ENCODE results near the gene PDCD6IP. TPM values are rescaled to one million over a fixed set of nuclear protein-coding genes. Genes with fewer than 3 reads are reported as not detected.
"Not testable (repeated sequence)": the region's sequence is repeated elsewhere in the genome, so short reads cannot be mapped to it uniquely, and the experiment has no call there.

The PDCD6IP gene
- total RNA-seq, 1 donor from 2014 or later = 135 TPM

- H3K27me3 Mint-ChIP-seq (ENCODE audit: low read depth) = no peaks in the 10 kb centered on the region
- H3K4me3 Mint-ChIP-seq = no peak overlapping the region
- DNase-seq (ENCODE audit: low spot score in 2 of 2, unreplicated experiment in 2 of 2) = no peak
- H3K36me3 Mint-ChIP-seq = peaks cover 47% of the 10 kb centered on the region
- H3K9me3 Mint-ChIP-seq = no peaks in the 10 kb centered on the region
- H3K27ac Mint-ChIP-seq = no peak overlapping the region
- no peak for TF ChIP-seq CTCF (IDR thresholded peaks at IDR 0.05; ENCODE audit: unreplicated experiment)
- peaks cover 5% of the 10 kb centered on the region for H3K4me1 Mint-ChIP-seq
Measured at GRCh38 chr3:33826206-33826605, 27.8 kb downstream of the PDCD6IP start.

- no peak for DNase-seq (ENCODE audit: low spot score in 2 of 2, unreplicated experiment in 2 of 2)
- Mint-ChIP-seq H3K36me3 (peaks cover 45% of the 10 kb centered on the region), H3K27me3 (ENCODE audit: low read depth) (no peaks in the 10 kb centered on the region), H3K4me3 (no peak overlapping the region), H3K4me1 (no peaks in the 10 kb centered on the region), H3K27ac (no peak overlapping the region), H3K9me3 (no peaks in the 10 kb centered on the region)
- no peak for TF ChIP-seq CTCF (IDR thresholded peaks at IDR 0.05; ENCODE audit: unreplicated experiment)
Measured at GRCh38 chr3:33826688-33827087, 28.3 kb downstream of the PDCD6IP start.

GRCh38 chr3:33829720-33830119 is 31.3 kb downstream of the PDCD6IP start:
- DNase-seq (ENCODE audit: low spot score in 2 of 2, unreplicated experiment in 2 of 2) = no peak
- TF ChIP-seq CTCF (IDR thresholded peaks at IDR 0.05; ENCODE audit: unreplicated experiment) = no peak
- Mint-ChIP-seq H3K36me3 (peaks cover 39% of the 10 kb centered on the region), H3K27me3 (ENCODE audit: low read depth) (no peaks in the 10 kb centered on the region), H3K9me3 (no peaks in the 10 kb centered on the region), H3K27ac (no peak overlapping the region), H3K4me3 (no peak overlapping the region), H3K4me1 (no peaks in the 10 kb centered on the region)

- DNase-seq (ENCODE audit: low spot score in 2 of 2, unreplicated experiment in 2 of 2) = no peak
- Mint-ChIP-seq H3K27ac (no peak overlapping the region), H3K36me3 (peaks cover 43% of the 10 kb centered on the region), H3K27me3 (ENCODE audit: low read depth) (no peaks in the 10 kb centered on the region), H3K9me3 (no peaks in the 10 kb centered on the region), H3K4me3 (no peak overlapping the region), H3K4me1 (no peaks in the 10 kb centered on the region)
- TF ChIP-seq CTCF (IDR thresholded peaks at IDR 0.05; ENCODE audit: unreplicated experiment) = no peak
Measured at GRCh38 chr3:33831053-33831452, 32.6 kb downstream of the PDCD6IP start.

- Mint-ChIP-seq H3K36me3 (peaks cover 36% of the 10 kb centered on the region), H3K27ac (peak overlapping the region; percentile 2), H3K4me1 (no peaks in the 10 kb centered on the region), H3K9me3 (no peaks in the 10 kb centered on the region), H3K4me3 (no peak overlapping the region), H3K27me3 (ENCODE audit: low read depth) (no peaks in the 10 kb centered on the region)
- no peak for DNase-seq (ENCODE audit: low spot score in 2 of 2, unreplicated experiment in 2 of 2)
- TF ChIP-seq CTCF (IDR thresholded peaks at IDR 0.05; ENCODE audit: unreplicated experiment) = no peak
Measured at GRCh38 chr3:33833408-33834095, 35.1 kb downstream of the PDCD6IP start.

GRCh38 chr3:33834096-33834453 is 35.6 kb downstream of the PDCD6IP start:
- no peak for TF ChIP-seq CTCF (IDR thresholded peaks at IDR 0.05; ENCODE audit: unreplicated experiment)
- no peak for DNase-seq (ENCODE audit: low spot score in 2 of 2, unreplicated experiment in 2 of 2)
- peaks cover 35% of the 10 kb centered on the region for H3K36me3 Mint-ChIP-seq
- H3K4me3 Mint-ChIP-seq = no peak overlapping the region
- no peaks in the 10 kb centered on the region for H3K27me3 Mint-ChIP-seq (ENCODE audit: low read depth)
- no peaks in the 10 kb centered on the region for H3K4me1 Mint-ChIP-seq
- H3K9me3 Mint-ChIP-seq = no peaks in the 10 kb centered on the region
- H3K27ac Mint-ChIP-seq = no peak overlapping the region

- H3K27ac Mint-ChIP-seq; DNase-seq (ENCODE audit: low spot score in 2 of 2, unreplicated experiment in 2 of 2); H3K4me3 Mint-ChIP-seq; H3K9me3 Mint-ChIP-seq; H3K27me3 Mint-ChIP-seq (ENCODE audit: low read depth); H3K4me1 Mint-ChIP-seq: not testable (repeated sequence)
- H3K36me3 Mint-ChIP-seq = peaks cover 29% of the 10 kb centered on the region
Measured at GRCh38 chr3:33837182-33837581, 38.8 kb downstream of the PDCD6IP start.
